Measurements from ENCODE around the gene GMPPA.

Gene GMPPA

DNA sequence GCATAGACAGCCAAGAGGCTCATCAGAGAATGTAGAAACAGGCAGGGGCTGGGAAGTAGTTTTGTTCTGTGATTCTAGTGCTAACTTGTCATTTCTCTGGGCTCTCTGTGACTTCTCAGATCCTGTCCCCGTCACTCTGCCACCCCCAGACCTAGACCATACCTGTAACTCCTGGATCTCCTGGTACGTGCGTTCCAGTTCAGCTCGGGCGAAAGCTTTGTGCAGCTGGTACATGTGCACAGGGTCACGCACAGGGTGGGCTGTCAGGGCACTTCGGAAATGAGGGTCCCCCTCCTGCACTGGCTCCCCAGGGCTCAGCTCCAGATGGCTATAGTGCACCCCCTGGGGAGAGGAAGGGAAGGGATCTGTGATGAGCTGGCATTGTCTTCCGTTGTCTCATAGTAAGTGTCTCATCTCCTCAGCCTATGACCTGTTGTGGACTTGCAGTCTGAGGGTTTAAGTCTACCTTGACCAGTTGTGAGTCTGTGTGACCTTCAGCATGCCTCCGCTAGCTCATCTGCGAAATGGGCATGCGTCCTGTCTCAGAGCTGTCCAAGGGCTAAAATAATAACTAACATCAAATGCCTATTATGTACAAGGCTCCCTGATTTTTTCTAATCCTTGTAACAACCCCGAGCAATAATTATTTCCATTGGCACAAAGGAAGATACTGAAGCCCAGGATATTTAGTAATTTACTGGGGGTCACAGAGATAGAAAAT, 42.3 kb downstream of the GMPPA start:
- DNase-seq: no peak

DNA sequence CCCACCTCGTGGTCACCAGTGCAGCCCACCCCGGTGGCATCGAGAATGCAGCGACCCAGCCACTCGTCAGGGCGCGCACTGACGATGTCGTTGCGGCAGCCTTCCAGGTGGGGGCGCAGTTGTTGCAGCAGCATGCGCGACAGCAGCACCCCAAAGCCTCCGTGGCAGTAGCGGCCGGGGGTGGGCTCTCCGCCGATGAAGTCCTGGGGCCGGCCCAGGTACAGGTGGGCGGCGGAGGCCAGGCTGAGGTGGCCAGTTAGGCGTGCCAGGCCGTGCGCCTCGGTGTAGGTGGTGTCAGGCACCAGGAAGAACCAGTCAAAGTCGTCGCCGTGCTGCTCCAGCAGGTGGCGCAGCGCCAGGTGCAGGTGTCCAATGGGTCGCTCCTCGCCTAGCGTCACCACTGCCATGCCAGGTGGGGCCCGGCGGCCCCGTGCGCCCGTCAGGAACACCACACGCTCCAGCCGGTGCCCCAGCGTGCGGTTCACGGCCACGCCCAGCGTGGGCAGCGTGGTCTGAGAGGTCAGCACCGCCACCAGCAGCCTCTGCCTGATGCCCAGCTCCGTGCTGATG, 43.0 kb downstream of the GMPPA start:
- DNase-seq: peak; percentile 89

DNA sequence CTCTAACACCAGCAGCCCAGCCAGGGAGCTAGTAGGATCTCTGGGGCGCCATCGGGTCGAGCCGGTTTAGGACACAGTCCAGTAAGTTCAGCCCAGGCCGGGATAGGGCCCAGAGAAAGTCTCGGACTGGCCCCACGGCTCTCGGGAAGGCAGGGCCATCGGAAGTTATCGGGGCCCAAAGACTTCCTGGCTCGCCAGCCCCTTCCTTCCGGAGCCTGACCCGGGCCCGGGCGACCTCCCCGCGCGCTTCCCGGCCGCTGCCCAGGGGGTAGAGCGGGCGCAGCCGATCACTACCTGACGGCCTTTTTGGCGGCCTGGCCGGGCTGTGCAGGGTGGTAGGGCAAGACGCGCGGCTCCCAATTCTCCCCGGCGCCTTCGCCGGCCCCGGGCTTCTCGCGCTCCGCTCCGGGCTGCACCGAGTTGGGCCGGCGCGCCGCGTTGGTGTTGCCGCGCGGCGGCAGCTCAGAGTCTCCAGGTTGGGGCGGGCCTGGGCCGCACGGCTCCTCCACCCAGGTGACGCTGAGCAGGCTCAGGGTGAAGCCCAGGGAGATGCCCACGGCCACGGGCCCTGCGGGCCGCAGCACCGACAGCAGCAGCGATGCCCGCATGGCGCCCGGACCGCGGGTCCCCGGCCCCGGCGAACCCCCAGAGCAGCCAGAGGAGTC, 44.4 kb downstream of the GMPPA start:
- no peak for DNase-seq

DNA sequence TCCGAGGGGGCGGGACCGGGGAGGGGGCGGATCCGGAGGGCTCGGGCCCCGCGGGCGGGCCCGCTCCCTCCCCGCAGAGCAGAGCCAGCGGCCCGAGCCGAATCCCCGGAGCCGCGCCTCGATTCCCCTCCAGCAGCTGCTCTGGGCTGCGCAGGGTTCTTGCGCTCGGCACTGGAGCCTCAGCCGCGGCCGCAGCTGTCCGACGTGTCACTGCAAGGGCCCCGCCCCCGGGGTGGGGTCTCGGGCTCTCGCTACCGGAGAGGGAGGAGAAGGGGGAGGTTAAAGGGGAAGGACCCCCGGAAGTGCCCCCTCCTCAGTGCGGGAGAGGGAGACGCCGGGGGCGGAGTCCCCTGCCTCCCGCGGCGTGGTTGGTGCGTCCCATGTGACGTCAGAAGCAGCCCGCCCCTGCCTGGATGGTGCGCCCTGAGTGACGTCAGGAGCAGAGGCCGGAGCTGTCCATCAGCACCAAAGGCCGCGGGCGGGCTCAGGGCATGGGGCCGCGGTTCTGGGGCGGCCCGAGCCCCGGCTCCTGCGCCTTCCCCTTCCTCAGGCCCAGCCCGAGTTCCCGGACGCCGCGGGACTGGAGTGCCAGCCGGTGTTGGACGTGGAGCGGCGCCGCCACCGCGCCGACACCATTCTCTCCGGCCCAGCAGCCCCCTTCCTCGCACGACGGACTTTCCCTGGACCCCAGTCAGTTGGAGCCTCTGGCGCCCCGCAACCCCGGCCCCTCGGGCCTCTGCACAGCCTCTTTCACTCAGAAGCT, 45.1 kb downstream of the GMPPA start, which contains the start of the genes CHPF and TMEM198:
Gene CHPF, minus strand, starts transcription at position 214 of the 763 bp plus-strand sequence. CDS start 271 bp downstream, outside the sequence.
Gene TMEM198, plus strand, starts transcription at position 433 of the 763 bp plus-strand sequence. CDS start 700 bp downstream, outside the sequence.
- DNase-seq: peak; percentile 95

DNA sequence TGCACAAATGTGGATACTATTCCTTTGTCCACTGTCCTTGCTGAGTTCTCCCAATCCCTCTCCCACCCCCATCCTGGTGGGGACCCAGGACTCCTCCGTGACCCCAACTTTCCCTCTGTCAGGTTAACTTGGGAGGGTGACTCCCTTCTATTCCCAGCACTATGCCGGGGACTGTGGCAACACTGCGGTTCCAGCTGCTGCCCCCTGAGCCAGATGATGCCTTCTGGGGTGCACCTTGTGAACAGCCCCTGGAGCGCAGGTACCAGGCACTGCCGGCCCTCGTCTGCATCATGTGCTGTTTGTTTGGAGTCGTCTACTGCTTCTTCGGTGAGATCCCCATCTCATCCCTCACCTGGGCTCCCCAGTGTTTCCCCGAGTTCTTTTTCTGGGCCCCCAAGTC, 45.9 kb downstream of the GMPPA start:
- DNase-seq: no peak

DNA sequence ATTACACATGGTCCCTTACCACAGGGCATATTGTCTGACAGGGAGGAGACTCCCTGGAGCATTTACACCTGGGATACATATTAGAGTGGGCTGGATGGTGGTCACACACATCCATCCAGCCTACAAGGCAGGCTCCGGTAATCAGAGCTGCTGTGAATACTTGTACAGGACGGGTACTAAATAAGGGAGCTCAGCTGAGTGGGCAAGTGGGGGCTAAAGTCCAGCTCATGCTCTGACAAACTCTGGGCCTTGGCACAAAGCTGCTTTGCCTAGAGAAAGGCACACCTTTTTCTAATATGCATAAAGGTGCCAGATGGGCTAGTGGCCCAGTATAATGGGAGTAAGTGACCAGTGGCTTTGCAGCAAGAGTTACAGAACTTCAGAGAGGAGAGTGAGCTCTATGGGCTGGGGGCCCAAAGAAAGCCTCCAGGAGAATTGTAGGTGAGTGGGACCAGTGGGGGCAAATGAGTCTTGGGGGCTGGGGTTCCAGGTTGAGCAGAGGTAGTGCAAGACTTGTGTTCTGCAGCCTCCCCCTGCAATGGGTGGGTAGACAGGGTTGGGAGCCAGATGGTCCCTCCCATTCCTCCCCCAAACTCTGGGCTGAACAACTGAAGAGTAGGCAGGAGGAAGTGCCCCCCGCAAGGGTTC, 46.7 kb downstream of the GMPPA start:
- DNase-seq: no peak

DNA sequence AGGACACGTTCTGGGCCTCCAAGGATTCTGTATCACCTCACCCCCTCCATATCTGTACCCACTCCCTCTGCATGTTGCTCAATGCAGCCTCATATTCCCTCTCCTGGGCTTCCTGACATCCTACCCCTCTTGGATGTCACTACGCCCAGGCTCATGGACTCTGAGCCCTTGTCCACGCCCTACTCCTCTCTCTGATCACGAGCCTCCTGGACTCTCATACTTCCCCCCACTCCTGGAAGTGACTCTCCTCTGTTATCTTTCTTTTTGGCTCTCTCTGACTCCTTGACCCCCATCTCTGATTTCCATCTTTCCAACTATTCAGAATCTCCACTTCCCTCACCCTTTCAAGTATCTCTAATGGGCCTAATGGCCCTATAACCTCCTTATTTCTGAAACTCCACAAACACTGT, 47.3 kb downstream of the GMPPA start:
- no peak for DNase-seq

DNA sequence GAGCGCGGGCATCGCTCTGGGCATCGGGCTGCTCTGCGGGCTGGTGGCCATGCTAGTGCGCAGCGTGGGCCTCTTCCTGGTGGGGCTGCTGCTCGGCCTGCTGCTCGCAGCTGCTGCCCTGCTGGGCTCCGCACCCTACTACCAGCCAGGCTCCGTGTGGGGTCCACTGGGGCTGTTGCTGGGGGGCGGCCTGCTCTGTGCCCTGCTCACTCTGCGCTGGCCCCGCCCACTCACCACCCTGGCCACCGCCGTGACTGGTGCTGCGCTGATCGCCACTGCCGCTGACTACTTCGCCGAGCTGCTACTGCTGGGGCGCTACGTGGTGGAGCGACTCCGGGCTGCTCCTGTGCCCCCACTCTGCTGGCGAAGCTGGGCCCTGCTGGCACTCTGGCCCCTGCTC, 48.9 kb downstream of the GMPPA start:
- no peak for DNase-seq

DNA sequence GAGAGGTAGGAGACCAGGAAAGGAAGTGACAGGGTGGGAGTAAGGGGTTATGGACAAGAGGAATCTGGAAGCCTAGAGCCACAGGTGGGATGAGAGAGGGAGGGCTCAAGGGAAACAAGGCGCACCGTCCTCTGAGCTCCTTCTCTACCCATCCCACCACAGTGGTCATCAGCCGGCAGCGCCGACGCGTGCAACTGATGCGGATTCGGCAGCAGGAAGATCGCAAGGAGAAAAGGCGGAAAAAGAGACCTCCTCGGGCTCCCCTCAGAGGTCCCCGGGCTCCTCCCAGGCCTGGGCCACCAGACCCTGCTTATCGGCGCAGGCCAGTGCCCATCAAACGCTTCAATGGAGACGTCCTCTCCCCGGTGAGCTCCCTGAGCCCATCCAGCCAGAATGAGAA, 50.3 kb downstream of the GMPPA start:
- DNase-seq: no peak

DNA sequence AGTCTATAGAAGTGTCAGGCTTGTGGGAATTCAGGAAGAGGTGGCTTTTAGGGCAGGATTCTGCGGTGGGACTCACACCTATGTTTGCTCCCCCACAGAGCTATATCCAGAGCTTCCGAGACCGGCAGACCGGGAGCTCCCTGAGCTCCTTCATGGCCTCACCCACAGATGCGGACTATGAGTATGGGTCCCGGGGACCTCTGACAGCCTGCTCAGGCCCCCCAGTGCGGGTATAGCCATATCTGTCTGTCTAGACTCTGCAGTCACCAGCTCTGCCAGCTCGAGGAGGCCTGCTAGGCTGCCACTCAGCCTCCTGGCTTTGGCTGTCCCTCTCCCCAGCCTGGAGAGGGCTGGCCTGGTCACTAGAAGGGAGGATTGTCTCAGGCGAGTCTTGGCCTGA, 50.9 kb downstream of the GMPPA start:
- DNase-seq: no peak

DNA sequence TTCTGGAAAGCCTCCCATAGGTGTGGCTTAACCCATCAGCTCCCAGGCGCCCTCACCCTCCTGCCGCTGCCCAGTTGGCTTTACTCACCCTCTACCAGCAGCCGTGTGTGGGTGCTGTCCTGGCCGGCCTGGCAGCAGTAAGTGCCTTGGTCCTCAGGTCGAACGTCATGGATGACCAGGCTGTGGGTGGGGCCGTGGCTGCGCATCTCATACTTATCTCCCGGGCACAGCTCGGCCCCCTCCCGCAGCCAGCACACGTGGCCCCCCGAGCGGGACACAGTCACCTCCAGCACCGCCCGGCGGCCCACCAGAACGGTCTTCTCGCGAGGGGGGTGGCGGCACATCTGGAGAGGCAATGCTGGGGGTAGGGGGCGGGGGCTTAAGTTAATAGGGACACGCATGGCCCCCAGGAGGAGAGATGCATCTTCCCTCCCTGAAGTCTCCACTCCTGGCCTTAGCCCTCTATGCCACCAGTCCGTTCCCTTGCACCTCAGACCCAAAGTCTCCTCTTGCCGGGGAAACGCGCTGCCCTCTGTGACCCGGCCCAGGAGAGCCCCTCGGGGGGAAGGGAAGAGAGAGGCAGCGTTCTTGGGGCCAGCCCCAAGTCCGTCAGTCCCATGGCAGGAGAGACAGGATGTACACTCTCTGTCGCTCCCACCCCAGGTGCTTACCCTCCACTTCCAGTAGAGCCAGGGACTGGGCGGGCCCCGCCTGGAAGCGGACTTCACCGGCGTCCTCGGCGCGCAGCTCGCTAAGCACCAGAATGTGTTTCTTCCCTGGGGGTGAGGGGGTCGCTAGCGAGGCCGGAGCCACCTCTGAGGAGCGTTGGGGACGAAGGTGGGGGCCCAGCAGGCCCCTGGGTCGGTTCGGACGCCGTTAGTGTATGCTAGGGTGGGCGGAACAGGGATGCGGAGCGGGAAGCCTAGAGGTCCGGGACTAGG, 53.0 kb downstream of the GMPPA start:
- DNase-seq: no peak

DNA sequence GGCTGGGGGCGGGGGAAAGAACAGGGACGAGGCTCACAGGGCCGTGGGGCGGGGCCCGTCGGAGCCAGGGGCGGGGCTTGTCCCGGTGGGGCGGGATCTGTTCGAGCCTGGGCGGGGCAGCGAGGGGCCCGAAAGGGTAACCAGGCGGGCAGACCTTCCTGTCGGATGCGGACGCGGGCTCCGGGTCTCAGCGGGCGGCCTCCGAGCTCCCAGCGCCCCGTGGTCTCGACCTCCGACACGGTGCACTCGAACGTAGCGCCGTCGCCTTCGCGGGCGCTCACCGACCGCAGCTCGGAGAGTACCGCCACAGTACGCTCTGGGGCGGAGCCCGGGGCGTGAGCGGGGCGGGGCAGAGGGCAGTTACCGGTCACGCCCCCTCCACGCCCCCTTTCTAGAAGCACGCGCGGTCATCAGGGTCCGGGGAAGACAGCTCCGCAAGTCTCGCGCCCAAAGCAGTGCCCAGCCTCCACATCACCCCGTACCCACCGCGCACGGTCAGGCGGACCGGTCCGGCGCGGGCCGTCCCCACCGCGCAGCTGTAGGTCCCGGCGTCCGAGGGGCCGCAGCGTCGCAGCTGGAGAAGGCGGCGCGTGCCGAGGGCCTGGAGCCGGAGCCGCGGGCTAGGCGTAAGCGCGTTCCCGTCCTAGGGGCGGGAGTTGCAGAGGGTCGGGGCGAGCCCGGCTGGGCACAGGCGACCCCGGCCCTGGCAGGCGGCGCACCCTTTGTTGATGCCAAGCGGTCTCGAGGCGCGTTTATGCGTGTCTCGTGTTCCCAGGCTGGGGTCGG, 53.9 kb downstream of the GMPPA start:
- DNase-seq: peak; percentile 82

DNA sequence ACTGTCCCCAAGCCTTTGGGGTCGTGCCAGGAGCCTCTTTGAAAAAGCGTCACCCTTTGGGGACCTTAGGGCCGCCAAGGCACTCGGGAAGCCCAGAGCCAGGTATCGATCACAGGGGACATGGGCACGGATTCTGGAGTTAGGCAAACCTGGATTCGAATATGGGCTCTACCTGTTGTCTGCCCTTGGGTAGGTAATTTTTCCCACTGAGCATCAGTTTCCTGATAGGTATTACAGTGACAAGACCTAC, 54.4 kb downstream of the GMPPA start:
- no peak for DNase-seq

DNA sequence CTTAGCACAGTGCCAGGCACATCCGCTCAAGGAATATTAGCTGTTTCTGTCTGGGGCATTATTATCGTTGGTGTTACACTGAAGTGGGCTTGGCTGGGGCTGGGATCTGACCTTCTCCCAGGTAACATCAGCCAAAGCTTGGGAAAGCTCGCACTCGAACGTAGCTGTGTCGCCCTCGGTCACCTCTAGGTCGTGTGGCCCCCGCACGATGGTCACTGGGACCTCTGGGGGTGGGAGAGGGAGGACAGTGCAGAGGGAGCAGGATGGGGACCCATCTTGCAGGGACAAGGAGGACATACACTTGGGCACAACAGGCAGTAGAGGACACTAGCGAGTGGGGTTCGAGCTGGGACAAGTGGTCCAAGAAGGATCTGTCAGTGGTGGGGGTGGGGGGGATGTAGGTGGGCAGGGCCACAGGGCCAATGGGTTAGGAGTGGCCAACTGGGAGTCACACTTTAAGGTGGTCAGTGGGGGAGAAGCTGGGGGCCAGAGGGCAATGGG, 54.8 kb downstream of the GMPPA start:
- no peak for DNase-seq

DNA sequence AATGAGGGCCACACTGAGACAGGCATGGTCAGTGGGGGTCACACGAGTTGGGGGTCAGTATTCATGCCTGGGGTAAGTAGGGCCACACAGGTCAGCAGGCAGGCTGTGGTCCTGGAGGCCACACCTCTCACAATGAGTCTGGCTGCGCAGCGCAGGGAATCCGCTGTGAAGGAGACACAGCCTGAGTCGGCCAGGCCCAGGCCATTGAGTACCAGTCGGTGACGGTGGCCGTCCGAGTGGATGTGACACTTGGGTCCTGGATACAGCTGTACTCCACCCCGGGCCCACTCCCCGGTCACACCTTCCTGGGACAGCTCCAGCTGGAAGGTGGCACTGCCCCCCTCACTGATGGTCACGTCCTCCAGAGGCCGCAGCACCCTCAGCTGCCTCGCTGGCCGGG, 55.7 kb downstream of the GMPPA start:
- DNase-seq: no peak

DNA sequence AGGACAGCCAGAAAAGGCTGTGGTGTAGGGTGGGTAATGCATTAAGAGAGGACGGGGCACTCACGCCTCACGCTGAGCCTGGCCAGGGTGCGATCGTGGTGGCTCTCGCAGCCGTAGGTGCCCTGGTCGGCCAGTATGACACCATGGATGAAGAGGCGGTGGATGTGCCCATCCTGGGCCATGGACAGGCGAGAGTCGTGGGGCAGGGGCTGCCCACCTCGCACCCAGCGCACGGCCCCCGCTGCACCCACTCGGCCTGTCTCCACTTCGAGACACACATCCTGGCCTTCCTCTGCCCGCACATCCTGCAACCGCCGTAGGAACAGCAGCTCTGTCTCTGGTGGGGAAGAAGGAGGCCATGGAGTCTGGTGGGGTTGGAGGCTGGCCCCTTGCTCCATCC, 57.3 kb downstream of the GMPPA start:
- DNase-seq: no peak

DNA sequence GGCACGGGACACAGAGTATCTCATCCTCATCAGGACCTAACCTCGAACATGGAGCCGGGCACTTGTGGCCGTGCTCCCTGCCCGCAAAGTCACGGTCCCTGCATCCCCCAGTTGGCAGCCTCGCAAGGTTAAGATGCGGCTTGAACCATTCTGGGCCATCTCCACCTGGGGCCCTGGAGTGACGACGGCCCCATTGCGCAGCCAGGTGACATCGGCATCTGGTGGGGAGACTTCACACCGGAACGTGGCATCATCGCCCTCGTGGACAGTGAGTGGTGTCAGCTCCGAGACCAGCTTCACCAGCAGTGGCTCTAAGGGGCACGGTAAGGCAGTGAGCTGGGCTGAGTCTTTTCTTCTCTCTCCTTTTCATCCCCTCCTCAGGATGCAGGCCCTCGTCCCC, 57.7 kb downstream of the GMPPA start:
- DNase-seq: no peak

Data from activated naive CD4-positive, alpha-beta T cell treated with anti-CD3 and anti-CD28 coated beads, Interleukin-2, amount 50 U/mL, for 16 hours (primary cell).